Measurements from ENCODE around the gene H3-3A.
A peak's percentile ranks its signal among the peaks of the same experiment; 100 is the strongest.

H3-3A gene

DNA sequence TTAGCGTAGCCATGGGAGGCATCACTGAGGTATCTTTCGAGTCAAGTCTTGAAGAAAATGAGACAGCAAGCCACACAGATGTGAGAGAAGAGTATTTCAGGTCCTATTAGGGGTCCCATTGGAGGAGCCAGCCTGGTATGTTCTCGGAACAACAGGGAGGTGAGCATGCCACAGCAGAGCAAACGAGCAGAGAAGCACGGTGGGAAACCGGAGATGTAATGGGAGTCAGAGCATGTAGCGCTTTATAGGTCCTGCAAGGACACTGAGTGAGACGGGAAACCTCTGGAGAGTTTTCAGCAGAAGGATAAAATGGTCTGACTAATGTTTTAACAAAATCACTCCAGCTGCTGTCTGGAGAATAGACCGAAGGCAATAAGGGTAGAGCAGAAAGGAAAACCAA lies 15.9 kb downstream of the H3-3A start:
- no peak for DNase-seq (ENCODE audit: low spot score)
- H3K27ac ChIP-seq (ENCODE audit: poor library complexity, severe bottlenecking): no peak overlapping the region
- ATAC-seq (ENCODE audit: low read depth): no peak
- no peaks in the 10 kb centered on the region for H3K27me3 ChIP-seq (ENCODE audit: insufficient read depth, poor library complexity, severe bottlenecking)
- no peaks in the 10 kb centered on the region for H3K4me1 ChIP-seq (ENCODE audit: insufficient read depth, poor library complexity, severe bottlenecking)
- TF ChIP-seq CTCF (IDR thresholded peaks at IDR 0.05; ENCODE audit: poor library complexity, severe bottlenecking): no peak
- H3K4me3 ChIP-seq (ENCODE audit: severe bottlenecking): no peak overlapping the region
- no peaks in the 10 kb centered on the region for H3K9me3 ChIP-seq (ENCODE audit: severe bottlenecking)
- no peaks in the 10 kb centered on the region for H3K36me3 ChIP-seq (ENCODE audit: low read depth)

DNA sequence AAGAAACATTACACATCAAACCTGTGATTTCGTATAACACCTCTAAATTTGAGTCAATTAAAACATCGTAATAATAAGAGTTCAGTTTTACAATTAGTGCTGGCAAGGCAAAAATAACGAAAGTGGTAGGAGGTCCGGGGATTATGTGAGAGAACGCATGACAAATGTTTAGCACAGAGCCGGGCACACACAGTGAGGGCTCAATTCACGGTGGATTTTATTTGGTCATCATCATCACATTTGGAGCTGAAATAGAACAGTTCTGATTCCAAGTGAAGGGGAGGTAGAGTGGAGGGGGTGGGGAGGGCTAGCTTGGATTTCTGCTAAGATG lies 20.0 kb downstream of the H3-3A start:
- no peak for ATAC-seq (ENCODE audit: low read depth)
- no peak for DNase-seq (ENCODE audit: low spot score)
- H3K4me1 ChIP-seq (ENCODE audit: insufficient read depth, poor library complexity, severe bottlenecking): no peaks in the 10 kb centered on the region

GRCh38 chr1:226082959-226083301 lies 20.4 kb downstream of the H3-3A start:
- no peaks in the 10 kb centered on the region for H3K36me3 ChIP-seq (ENCODE audit: low read depth)
- no peak for DNase-seq (ENCODE audit: low spot score)
- H3K9me3 ChIP-seq (ENCODE audit: severe bottlenecking): no peaks in the 10 kb centered on the region
- peak overlapping the region; percentile 45 for H3K4me3 ChIP-seq (ENCODE audit: severe bottlenecking)
- no peak for TF ChIP-seq CTCF (IDR thresholded peaks at IDR 0.05; ENCODE audit: poor library complexity, severe bottlenecking)
- H3K27me3 ChIP-seq (ENCODE audit: insufficient read depth, poor library complexity, severe bottlenecking): no peaks in the 10 kb centered on the region
- H3K27ac ChIP-seq (ENCODE audit: poor library complexity, severe bottlenecking): peak overlapping the region; percentile 12
- ATAC-seq (ENCODE audit: low read depth): peak; percentile 75
- no peaks in the 10 kb centered on the region for H3K4me1 ChIP-seq (ENCODE audit: insufficient read depth, poor library complexity, severe bottlenecking)

More for the DNA sequence above, 20.0 kb downstream of the H3-3A start:
- no peaks in the 10 kb centered on the region for H3K9me3 ChIP-seq (ENCODE audit: severe bottlenecking)
- H3K36me3 ChIP-seq (ENCODE audit: low read depth): no peaks in the 10 kb centered on the region
- H3K27ac ChIP-seq (ENCODE audit: poor library complexity, severe bottlenecking): no peak overlapping the region
- H3K27me3 ChIP-seq (ENCODE audit: insufficient read depth, poor library complexity, severe bottlenecking): no peaks in the 10 kb centered on the region
- peak overlapping the region; percentile 45 for H3K4me3 ChIP-seq (ENCODE audit: severe bottlenecking)
- TF ChIP-seq CTCF (IDR thresholded peaks at IDR 0.05; ENCODE audit: poor library complexity, severe bottlenecking): no peak

DNA sequence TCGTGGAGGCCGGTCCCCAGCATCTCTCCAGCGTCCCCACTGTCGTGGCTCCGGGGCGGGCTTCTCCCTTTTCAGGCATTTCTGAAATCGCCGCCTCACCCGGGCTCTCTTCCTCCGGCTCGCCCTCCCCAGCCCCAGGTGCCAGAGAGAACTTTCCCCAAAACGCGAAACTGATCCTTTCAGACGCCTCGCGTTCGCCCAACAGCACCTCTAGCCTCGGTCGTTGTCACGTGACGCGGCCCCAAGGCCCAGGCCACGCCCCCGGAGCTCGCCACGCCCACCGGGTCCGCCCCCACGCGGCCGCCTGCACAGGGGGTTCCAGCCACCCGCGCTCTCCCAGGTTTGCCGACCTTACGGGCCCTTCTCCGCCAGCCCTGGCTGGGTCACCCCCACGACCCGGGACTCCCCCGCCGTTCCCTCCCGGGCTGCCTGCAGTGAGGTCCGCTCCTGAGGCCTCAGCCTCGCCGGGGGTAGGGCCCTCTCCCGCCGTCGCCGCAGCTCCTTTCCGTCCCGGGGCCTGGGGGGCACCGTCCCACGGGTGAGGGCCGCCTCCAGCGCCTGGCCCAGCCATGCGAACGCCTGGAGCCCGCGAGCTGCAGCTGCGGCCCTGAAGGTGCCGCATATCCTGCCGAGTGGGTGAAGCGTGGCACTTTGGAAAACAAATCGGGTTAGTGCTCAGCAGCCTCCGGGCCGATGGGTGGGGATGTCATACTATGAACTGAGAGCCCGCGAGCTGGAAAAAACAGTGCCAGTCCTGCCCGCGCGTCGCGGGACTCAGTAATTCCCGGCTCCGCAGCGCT lies 21.0 kb downstream of the H3-3A start:
- no peak for TF ChIP-seq CTCF (IDR thresholded peaks at IDR 0.05; ENCODE audit: poor library complexity, severe bottlenecking)
- Histone ChIP-seq H3K27me3 (ENCODE audit: insufficient read depth, poor library complexity, severe bottlenecking) (no peaks in the 10 kb centered on the region), H3K27ac (ENCODE audit: poor library complexity, severe bottlenecking) (peak overlapping the region; percentile 12), H3K9me3 (ENCODE audit: severe bottlenecking) (no peaks in the 10 kb centered on the region), H3K36me3 (ENCODE audit: low read depth) (no peaks in the 10 kb centered on the region), H3K4me1 (ENCODE audit: insufficient read depth, poor library complexity, severe bottlenecking) (no peaks in the 10 kb centered on the region), H3K4me3 (ENCODE audit: severe bottlenecking) (peak overlapping the region; percentile 45)
- peak; percentile 74 for DNase-seq (ENCODE audit: low spot score)
- peak; percentile 81 for ATAC-seq (ENCODE audit: low read depth)

- no peak for DNase-seq (ENCODE audit: low spot score)
- H3K36me3 ChIP-seq (ENCODE audit: low read depth): no peaks in the 10 kb centered on the region
- H3K27ac ChIP-seq (ENCODE audit: poor library complexity, severe bottlenecking): no peak overlapping the region
- no peak for ATAC-seq (ENCODE audit: low read depth)
- H3K4me1 ChIP-seq (ENCODE audit: insufficient read depth, poor library complexity, severe bottlenecking): no peaks in the 10 kb centered on the region
- H3K27me3 ChIP-seq (ENCODE audit: insufficient read depth, poor library complexity, severe bottlenecking): no peaks in the 10 kb centered on the region
- no peak for TF ChIP-seq CTCF (IDR thresholded peaks at IDR 0.05; ENCODE audit: poor library complexity, severe bottlenecking)
- H3K9me3 ChIP-seq (ENCODE audit: severe bottlenecking): no peaks in the 10 kb centered on the region
- no peak overlapping the region for H3K4me3 ChIP-seq (ENCODE audit: severe bottlenecking)
Observed at GRCh38 chr1:226085675-226086285, 23.3 kb downstream of the H3-3A start.

Measured in RWPE2 (cell line).